ENCODE data around the gene IDH3G. TPM values are rescaled to one million over a fixed set of nuclear protein-coding genes. Genes with fewer than 3 reads are reported as not detected.
"Not testable (repeated sequence)": the region's sequence is repeated elsewhere in the genome, so short reads cannot be mapped to it uniquely, and the experiment has no call there.

The IDH3G gene
- total RNA-seq, 6 experiments from 2014 or later, result 60.2 to 67.1 (median 62.8) TPM

GRCh38 chrX:153819384-153820040 is 25.3 kb upstream of the IDH3G start:
- Mint-ChIP-seq H3K4me1 (ENCODE audit: low read depth) (no peaks in the 10 kb centered on the region), H3K27me3 (ENCODE audit: insufficient read depth) (peaks cover 15% of the 10 kb centered on the region), H3K9me3 (no peaks in the 10 kb centered on the region), H3K4me3 (no peak overlapping the region; the same call in 1 of the 2 replicates), H3K27ac (no peak overlapping the region), H3K36me3 (ENCODE audit: low read depth) (no peaks in the 10 kb centered on the region)
- no peak for TF ChIP-seq CTCF (IDR thresholded peaks at IDR 0.05)
- no peak for DNase-seq

GRCh38 chrX:153818571-153819383 is 24.6 kb upstream of the IDH3G start:
- no peaks in the 10 kb centered on the region for H3K9me3 Mint-ChIP-seq
- no peaks in the 10 kb centered on the region for H3K36me3 Mint-ChIP-seq (ENCODE audit: low read depth)
- peaks cover 13% of the 10 kb centered on the region for H3K27me3 Mint-ChIP-seq (ENCODE audit: insufficient read depth)
- H3K27ac Mint-ChIP-seq, result no peak overlapping the region
- DNase-seq, result no peak
- H3K4me1 Mint-ChIP-seq (ENCODE audit: low read depth), result no peaks in the 10 kb centered on the region
- no peak overlapping the region; the same call in 1 of the 2 replicates for H3K4me3 Mint-ChIP-seq
- no peak for TF ChIP-seq CTCF (IDR thresholded peaks at IDR 0.05)

GRCh38 chrX:153818064-153818463 is 23.9 kb upstream of the IDH3G start:
- not testable (repeated sequence) for H3K36me3 Mint-ChIP-seq (ENCODE audit: low read depth); H3K4me1 Mint-ChIP-seq (ENCODE audit: low read depth); H3K9me3 Mint-ChIP-seq; H3K4me3 Mint-ChIP-seq; DNase-seq; H3K27ac Mint-ChIP-seq
- H3K27me3 Mint-ChIP-seq (ENCODE audit: insufficient read depth), result peaks cover 11% of the 10 kb centered on the region

- Mint-ChIP-seq H3K9me3 (no peaks in the 10 kb centered on the region), H3K4me3 (no peak overlapping the region), H3K4me1 (ENCODE audit: low read depth) (no peaks in the 10 kb centered on the region), H3K27me3 (ENCODE audit: insufficient read depth) (peaks cover 17% of the 10 kb centered on the region), H3K27ac (no peak overlapping the region), H3K36me3 (ENCODE audit: low read depth) (no peaks in the 10 kb centered on the region)
- TF ChIP-seq CTCF (IDR thresholded peaks at IDR 0.05), result no peak
- DNase-seq, result no peak
These were observed 22.9 kb upstream of the IDH3G start for GRCh38 chrX:153816831-153817690.

GRCh38 chrX:153814591-153815315 is 20.6 kb upstream of the IDH3G start:
- Mint-ChIP-seq H3K4me3 (no peak overlapping the region), H3K27ac (no peak overlapping the region), H3K36me3 (ENCODE audit: low read depth) (no peaks in the 10 kb centered on the region), H3K27me3 (ENCODE audit: insufficient read depth) (peaks cover 22% of the 10 kb centered on the region), H3K9me3 (no peaks in the 10 kb centered on the region), H3K4me1 (ENCODE audit: low read depth) (no peaks in the 10 kb centered on the region)
- no peak for DNase-seq
- TF ChIP-seq CTCF (IDR thresholded peaks at IDR 0.05), result no peak
